ENCODE measurements around the gene SCNN1A.

DNA sequence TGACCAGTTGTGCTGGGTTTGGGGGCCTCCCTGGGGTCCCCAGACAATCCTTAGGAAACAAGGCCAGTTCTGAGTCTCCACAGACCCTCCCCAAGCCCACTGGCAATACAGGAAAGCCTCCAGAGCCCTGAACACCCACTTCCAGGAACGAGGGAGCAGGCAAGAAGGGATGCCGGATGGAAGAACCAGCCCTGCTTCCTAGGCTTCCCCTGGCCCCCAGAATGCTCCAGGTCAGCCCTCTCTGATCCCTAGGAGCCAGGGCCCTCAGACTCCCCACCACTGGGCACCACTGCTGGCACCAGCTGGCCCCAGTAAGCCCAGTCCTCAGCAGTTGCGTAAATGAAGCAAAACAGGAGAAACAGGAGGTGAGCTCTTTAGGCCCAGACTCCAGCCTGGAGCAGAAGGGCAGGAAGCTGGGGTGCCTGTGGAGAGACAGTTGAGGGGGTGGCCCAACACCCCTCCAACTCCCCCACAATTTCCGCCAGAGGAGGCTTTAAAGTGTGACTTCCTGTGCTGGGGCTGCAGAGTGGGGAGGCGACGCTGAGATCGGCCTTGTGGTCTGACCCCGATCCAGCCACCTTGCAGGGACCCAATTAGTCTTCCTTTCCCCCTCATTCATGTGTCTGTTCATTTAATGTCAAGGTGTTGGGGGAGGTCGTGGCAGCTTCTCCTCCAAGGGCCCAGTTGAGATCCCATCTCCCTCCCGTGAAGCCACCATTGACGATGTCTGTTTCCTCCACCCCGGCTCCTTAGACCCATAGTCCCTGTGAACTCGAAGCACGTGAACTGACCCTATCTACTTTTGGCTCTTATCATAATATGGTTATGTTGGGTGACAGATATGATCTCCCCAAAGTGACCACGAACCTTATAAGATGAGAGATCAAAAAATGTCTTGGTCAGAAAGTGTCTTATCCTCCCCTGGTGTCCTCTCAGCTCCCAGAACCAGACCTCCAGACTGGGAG is 38.2 kb downstream of the SCNN1A start:
- TF ChIP-seq EP300 (IDR thresholded peaks at IDR 0.05) (no peak), POLR2AphosphoS5 (IDR thresholded peaks at IDR 0.05) (peak; percentile 46 to 71), POLR2A (IDR thresholded peaks at IDR 0.05) (peak in 1 of 4 donors; percentile 14)

Measured in upper lobe of left lung (tissue), 4 donors.